ENCODE results near the gene ARL16.

- no peak for TF ChIP-seq POLR2A (IDR thresholded peaks at IDR 0.05)
- TF ChIP-seq, protein P1, sequence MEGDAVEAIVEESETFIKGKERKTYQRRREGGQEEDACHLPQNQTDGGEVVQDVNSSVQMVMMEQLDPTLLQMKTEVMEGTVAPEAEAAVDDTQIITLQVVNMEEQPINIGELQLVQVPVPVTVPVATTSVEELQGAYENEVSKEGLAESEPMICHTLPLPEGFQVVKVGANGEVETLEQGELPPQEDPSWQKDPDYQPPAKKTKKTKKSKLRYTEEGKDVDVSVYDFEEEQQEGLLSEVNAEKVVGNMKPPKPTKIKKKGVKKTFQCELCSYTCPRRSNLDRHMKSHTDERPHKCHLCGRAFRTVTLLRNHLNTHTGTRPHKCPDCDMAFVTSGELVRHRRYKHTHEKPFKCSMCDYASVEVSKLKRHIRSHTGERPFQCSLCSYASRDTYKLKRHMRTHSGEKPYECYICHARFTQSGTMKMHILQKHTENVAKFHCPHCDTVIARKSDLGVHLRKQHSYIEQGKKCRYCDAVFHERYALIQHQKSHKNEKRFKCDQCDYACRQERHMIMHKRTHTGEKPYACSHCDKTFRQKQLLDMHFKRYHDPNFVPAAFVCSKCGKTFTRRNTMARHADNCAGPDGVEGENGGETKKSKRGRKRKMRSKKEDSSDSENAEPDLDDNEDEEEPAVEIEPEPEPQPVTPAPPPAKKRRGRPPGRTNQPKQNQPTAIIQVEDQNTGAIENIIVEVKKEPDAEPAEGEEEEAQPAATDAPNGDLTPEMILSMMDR (IDR thresholded peaks at IDR 0.05): no peak
These were observed 19.5 kb downstream of the ARL16 start for GRCh38 chr17:81664051-81664470.

Measured in heart left ventricle (tissue), 13 donors.